ENCODE measurements around the gene ST6GALNAC1.

Gene ST6GALNAC1, protein sequence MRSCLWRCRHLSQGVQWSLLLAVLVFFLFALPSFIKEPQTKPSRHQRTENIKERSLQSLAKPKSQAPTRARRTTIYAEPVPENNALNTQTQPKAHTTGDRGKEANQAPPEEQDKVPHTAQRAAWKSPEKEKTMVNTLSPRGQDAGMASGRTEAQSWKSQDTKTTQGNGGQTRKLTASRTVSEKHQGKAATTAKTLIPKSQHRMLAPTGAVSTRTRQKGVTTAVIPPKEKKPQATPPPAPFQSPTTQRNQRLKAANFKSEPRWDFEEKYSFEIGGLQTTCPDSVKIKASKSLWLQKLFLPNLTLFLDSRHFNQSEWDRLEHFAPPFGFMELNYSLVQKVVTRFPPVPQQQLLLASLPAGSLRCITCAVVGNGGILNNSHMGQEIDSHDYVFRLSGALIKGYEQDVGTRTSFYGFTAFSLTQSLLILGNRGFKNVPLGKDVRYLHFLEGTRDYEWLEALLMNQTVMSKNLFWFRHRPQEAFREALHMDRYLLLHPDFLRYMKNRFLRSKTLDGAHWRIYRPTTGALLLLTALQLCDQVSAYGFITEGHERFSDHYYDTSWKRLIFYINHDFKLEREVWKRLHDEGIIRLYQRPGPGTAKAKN

DNA sequence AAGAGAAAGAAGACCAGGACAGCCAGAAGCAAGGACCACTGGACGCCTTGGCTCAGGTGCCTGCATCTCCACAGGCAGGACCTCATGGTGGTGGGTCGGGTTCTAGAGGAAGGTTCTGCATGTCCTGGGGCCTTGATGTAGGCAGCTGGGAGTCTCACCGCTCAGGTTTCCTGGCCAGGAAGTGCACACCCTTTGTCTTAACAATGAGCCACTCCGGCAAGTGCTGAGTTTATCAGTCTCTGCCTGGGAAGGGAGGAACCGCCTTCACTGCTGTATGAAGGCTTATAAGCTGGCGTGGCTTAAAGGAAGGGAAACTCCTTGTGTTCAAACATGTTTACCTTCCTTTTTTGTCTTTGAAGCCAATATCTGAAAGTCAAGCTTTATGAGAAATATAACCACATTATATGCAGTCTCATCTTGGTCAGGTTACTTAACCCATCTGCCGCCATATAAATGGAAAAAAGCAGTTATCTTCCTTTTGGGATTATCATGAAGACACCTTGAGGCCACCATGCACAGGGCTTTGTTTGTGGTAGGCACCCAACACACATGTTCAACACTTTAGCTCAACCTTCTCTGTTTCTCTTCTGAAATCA lies at the start of gene ST6GALNAC1:
Gene ST6GALNAC1 (minus strand): TSS at position 205 of the 596 bp plus-strand sequence. CDS start 119 bp downstream, at position 86.
- peak; percentile 92 for DNase-seq

- no peak for DNase-seq
These were observed 48.0 kb upstream of the ST6GALNAC1 start for GRCh38 chr17:76691379-76692191.

DNA sequence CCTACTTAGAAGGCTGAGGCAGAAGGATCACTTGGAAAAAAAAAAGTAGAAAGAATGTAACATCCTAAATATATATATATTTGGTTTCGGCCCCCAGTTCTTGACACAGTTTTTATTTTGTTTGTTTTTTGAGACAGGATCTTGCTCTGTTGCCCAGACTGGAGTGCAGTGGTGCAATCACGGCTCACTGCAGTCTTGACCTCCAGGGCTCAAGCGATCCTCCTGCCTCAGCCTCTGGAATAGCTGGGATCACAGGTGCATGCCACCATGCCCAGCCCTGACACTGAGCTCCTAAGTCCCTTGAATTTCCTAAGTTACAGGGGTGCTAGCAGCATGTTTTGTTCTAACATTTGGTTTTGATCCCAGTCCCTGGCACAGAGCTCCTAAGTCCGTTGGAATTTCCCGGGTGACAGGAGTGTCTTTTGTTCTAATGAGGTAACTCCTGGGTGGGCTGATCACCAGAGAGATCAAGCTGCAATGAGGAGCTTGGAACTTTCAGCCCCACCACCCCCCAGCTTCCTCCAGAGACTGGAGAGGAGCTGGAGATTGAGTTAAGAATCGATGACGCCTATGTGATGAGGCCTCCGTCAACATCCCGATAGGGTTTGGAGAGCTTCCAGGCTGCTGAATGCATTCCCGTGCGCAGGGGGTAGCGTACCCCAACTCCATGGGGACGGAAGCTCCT lies 47.2 kb upstream of the ST6GALNAC1 start:
- DNase-seq = no peak

DNA sequence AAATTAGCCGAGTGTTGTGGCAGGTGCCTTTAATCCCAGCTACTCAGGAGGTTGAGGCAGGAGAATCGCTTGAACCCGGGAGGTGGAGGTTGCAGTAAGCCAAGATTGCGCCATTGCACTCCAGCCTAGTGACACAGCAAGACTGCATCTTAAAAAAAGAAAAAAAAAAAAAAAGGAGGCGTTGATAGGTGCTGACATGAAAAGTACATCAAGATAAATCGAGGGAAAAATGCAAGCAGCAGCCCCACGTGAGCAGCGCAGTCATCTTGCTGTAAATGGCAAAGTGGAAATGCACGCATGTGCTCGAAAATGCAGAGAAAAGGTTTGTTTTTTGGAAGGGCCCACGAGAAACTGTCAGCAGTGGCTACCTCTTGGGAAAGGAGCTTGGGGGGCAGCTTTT lies 46.3 kb upstream of the ST6GALNAC1 start:
- no peak for DNase-seq

DNA sequence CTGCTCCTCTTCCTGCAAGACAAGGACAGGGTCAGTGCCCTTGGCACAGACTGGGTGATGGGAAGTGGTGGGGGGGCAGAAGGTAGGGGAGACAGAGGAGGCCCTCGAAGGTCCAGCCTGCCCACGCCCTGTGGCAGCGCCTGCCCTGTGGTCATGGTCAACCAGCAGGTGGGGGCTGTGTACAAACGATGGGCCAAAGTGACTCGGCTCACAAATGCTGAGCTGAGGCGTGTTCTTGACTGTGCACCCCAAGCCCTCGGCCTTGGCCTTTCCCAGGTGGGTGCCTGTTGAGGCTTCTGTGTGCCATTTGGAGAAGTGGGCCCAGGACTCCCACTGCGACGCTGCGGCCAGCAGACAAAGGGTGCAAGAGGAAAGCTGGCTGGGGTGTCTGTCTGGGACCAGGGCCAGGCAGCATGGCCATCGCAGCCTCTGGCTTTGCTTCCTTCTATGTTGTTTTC lies 44.6 kb upstream of the ST6GALNAC1 start:
- no peak for DNase-seq

GRCh38 chr17:76687298-76688164 lies 44.0 kb upstream of the ST6GALNAC1 start:
- no peak for DNase-seq

- no peak for DNase-seq
These were observed 43.2 kb upstream of the ST6GALNAC1 start for GRCh38 chr17:76686538-76687297.

DNA sequence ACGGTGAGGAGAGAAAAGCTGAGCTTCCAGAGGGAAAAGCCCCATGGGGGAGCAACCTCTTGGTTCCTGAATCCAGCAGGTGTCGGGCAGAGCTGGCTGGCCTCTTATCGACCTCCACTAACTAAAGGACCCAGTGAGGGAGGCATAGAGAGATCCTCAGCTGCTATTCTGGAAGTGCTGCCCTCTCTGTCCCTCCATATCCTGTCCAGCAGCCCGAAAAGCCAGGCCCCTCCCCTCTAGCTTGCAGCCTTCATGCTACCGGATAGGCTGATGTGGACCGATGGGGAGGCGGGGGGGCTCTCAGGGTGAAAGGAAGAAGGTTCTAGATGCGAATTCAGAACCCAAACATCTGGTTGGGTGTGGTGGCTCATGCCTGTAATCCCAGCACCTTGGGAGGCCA lies 42.3 kb upstream of the ST6GALNAC1 start:
- DNase-seq = no peak

DNA sequence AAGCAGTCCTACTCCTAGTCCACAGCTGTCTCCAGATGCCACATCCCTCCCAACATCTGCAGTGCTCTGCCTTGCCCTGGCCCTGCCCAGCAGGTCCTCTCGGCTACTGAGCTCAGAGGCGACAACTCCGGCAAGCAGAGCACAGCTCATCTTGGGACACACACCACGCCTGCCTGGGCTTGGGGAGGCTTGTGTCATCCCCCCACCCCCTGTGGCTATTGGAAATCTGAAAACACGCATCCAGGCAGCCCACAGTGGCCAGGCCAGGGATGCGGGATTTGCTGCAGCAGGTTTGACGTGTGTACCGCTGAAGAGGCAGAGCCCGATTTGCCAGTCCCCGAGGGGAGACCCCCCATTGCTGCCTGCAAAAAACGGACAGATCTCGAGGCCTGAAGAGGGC lies 41.8 kb upstream of the ST6GALNAC1 start:
- DNase-seq = no peak

- DNase-seq = no peak
These were observed 41.2 kb upstream of the ST6GALNAC1 start for GRCh38 chr17:76684756-76685155.

- DNase-seq = no peak
These were observed 40.6 kb upstream of the ST6GALNAC1 start for GRCh38 chr17:76683921-76684745.

DNA sequence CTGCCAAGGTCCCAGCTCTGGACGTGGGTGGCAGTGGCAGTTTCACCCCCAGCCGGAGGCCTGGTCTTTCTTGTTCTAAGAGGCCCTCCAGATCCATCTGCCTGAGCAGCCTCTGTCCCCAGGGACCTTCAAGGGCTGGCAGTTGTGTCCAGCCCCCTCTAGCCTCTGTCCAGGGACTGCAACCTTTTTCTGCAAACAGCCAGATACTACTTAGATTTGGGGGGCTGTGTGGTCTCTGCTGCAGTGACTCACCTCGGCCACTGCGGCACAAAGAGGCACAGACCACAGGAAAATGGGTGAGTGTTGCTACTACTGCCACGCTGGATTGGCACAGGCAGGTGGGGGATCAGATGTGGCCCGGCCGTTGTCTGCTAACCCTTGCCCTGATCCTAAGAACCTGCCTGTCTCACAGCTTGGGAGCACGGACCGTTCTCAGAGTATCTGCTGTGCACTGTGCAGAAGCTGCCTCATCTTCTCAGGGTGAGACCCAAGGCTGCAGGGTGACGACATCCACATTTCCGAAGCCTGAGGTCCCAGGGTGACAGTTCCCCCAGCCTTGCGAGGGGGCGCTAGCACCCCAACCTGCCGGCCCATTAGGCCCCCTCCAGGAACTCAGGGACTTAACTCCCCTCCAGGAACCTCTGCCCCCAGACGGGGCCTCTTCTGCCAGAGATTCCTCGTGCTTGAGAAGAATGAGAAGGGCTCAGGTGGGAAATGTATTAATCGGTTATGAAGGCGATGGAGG lies 39.6 kb upstream of the ST6GALNAC1 start:
- DNase-seq = peak; percentile 23

DNA sequence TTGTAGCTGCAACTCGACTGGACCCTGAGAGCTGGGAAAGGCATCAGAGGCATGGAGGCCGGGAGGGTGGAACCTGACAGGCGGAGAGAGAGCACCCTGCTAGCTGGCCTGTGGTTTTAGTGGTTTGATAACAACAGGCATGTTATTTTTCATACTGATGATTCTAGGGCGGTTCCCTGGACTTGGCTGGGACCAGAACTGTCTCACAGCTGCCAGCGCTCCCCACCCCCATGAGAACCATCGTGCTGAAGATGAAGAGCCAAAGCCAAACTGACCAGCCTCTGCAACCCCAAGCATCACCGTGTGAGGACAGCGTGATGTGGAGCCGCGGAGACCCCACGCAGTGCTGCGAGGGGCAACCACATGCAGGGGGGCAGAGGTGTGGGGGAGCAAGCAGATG lies 38.7 kb upstream of the ST6GALNAC1 start:
- peak; percentile 92 for DNase-seq

- peak; percentile 85 for DNase-seq
These were observed 37.9 kb upstream of the ST6GALNAC1 start for GRCh38 chr17:76681222-76682137.

- no peak for DNase-seq
These were observed 35.7 kb upstream of the ST6GALNAC1 start for GRCh38 chr17:76679239-76679638.

- DNase-seq = no peak
These were observed 34.8 kb upstream of the ST6GALNAC1 start for GRCh38 chr17:76678330-76678729.

DNA sequence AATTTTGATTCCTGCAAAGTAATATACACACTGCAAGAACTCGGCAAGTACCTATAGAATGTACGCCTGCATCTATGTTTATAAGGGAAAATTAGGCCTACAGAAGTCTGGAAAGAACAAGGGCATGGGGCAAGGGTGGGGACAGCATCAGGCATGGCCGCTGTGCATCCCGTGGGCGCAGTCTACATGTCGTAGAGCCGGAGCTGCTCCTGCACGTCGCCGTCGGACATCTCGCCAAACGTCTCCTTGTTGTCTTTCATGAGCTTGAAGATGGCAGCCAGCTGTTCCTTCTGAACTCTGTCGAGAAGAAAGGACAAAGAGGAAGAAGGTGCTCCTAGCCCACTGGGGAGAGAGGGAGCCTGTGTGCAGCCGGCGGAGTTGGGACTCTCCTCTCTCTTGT lies 33.8 kb upstream of the ST6GALNAC1 start:
- no peak for DNase-seq

- no peak for DNase-seq
These were observed 33.1 kb upstream of the ST6GALNAC1 start for GRCh38 chr17:76676629-76677028.

All from hematopoietic multipotent progenitor cell treated with erythropoietin and hydrocortisone succinate and interleukin-3 and kit ligand, for 8 days (in vitro differentiated cells).